GM18873 (cell line): ENCODE data around the gene BAG1.

Experiments used
- ATAC-seq: cut with Tn5 transposase; IDR thresholded peaks from one replicate; pipeline ENCODE4 v1.9.1; 2021; ENCODE audit warnings: mild to moderate bottlenecking, moderate library complexity, moderate number of reproducible peaks; ENCODE audit not compliant: unreplicated experiment, low FRiP score

BAG1 gene

GRCh38 chr9:33264473-33265177, at the start of gene BAG1, which contains the start of gene CHMP5:
Gene BAG1 (minus strand): TSS chr9:33264708.
Gene CHMP5 (plus strand): TSS chr9:33265049. CDS start chr9:33265079, 30 bp downstream.
- ATAC-seq, result peak; percentile 91

- ATAC-seq, result no peak
These were observed 47.4 kb upstream of the BAG1 start for GRCh38 chr9:33311953-33312352.

- ATAC-seq, result no peak
These were observed 46.2 kb upstream of the BAG1 start for GRCh38 chr9:33310748-33311147.

GRCh38 chr9:33309903-33310302, 45.4 kb upstream of the BAG1 start:
- ATAC-seq, result no peak

- no peak for ATAC-seq
These were observed 42.6 kb upstream of the BAG1 start for GRCh38 chr9:33307067-33307466.

GRCh38 chr9:33306037-33306436, 41.5 kb upstream of the BAG1 start:
- no peak for ATAC-seq

- no peak for ATAC-seq
These were observed 39.9 kb upstream of the BAG1 start for GRCh38 chr9:33304362-33304761.

- ATAC-seq, result no peak
These were observed 36.0 kb upstream of the BAG1 start for GRCh38 chr9:33300546-33300945.

GRCh38 chr9:33297432-33297831, 32.9 kb upstream of the BAG1 start:
- ATAC-seq, result peak; percentile 89

- ATAC-seq, result no peak
These were observed 31.1 kb upstream of the BAG1 start for GRCh38 chr9:33295571-33295970.

- ATAC-seq, result no peak
These were observed 30.3 kb upstream of the BAG1 start for GRCh38 chr9:33294670-33295432.

GRCh38 chr9:33293782-33294181, 29.3 kb upstream of the BAG1 start:
- no peak for ATAC-seq

GRCh38 chr9:33291901-33292300, 27.4 kb upstream of the BAG1 start:
- ATAC-seq, result no peak

- peak; percentile 1 for ATAC-seq
These were observed 26.5 kb upstream of the BAG1 start for GRCh38 chr9:33291031-33291397.

GRCh38 chr9:33290247-33291030, 25.9 kb upstream of the BAG1 start, which contains the start of gene NFX1:
Gene NFX1 (plus strand): TSS chr9:33290516. CDS start chr9:33290573, 57 bp downstream.
- peak; percentile 86 for ATAC-seq

GRCh38 chr9:33289936-33290246, 25.4 kb upstream of the BAG1 start:
- no peak for ATAC-seq

GRCh38 chr9:33289496-33289895, 25.0 kb upstream of the BAG1 start:
- ATAC-seq, result no peak

GRCh38 chr9:33288828-33289483, 24.4 kb upstream of the BAG1 start:
- ATAC-seq, result no peak

- no peak for ATAC-seq
These were observed 23.7 kb upstream of the BAG1 start for GRCh38 chr9:33288235-33288634.

- ATAC-seq, result no peak
These were observed 22.6 kb upstream of the BAG1 start for GRCh38 chr9:33287087-33287490.

GRCh38 chr9:33285502-33285901, 21.0 kb upstream of the BAG1 start:
- no peak for ATAC-seq
